Measurements from ENCODE around the gene LAMC1.

Gene LAMC1

DNA sequence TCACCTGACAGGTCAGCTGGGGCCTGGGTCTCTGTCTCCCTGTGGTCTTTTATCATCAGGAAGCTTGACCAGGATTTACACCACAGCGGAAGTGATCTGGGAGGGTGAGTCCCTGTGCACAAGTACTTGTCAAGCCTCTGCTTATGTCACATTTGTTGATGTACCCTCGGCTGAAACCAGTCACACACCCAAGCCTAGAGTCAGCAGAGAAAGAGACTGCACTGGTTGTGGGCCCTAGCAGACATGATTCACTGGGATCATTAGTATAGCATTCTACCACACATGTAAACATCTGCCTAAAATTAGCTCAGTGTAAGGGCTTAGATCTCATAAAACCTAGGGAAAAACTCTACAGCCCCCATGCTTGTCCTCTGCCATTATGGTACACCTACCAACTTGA is 83.5 kb downstream of the LAMC1 start:
- no peak for DNase-seq (ENCODE audit: low spot score)

- no peak for DNase-seq (ENCODE audit: low spot score)
These were observed 87.2 kb downstream of the LAMC1 start for GRCh38 chr1:183110326-183110880.

GRCh38 chr1:183114441-183114840 is 91.2 kb downstream of the LAMC1 start:
- no peak for DNase-seq (ENCODE audit: low spot score)

DNA sequence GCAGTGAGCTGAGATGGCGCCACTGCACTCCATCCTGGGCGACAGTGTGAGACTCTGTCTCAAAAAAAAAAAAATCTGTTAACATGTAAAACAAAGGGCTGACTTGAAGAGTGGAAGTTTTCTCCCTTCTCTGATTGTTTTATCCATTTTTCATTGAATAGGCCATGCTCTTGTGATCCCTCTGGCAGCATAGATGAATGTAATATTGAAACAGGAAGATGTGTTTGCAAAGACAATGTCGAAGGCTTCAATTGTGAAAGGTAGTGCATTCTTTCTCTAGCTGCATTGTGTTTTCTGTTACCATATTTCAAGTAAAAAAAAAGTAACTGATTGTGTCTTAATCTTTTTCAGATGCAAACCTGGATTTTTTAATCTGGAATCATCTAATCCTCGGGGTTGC is 93.2 kb downstream of the LAMC1 start:
- DNase-seq (ENCODE audit: low spot score) = no peak

DNA sequence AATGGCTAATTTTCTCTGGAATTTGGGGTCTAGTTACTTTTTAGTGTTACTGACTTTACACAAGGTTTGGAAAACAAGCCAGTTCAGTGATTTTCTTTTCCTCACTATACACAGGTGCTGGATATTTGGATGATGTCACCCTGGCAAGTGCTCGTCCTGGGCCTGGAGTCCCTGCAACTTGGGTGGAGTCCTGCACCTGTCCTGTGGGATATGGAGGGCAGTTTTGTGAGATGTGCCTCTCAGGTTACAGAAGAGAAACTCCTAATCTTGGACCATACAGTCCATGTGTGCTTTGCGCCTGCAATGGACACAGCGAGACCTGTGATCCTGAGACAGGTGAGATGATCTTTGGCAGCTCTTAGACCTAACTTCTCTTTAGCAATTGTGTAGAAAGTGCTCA is 98.4 kb downstream of the LAMC1 start:
- DNase-seq (ENCODE audit: low spot score) = no peak

DNA sequence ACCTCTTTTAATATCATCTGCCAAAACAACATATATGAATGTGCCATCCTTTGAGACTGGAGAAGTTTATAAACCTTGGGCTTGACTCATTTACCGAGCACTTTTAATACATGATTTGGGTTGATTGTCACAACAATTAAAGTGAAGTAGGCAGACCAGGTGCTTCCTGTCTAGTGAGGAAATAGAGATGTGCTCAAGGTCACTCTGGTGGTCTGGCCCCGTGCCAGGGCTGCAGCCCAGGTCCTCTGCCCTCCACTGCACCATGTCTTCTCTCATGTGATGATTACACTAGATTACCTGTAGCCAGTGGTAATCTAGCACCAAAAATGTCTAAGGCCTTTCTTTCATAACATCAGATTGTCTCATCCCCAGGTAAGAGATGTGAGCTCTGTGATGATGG is 101.0 kb downstream of the LAMC1 start:
- DNase-seq (ENCODE audit: low spot score) = no peak

DNA sequence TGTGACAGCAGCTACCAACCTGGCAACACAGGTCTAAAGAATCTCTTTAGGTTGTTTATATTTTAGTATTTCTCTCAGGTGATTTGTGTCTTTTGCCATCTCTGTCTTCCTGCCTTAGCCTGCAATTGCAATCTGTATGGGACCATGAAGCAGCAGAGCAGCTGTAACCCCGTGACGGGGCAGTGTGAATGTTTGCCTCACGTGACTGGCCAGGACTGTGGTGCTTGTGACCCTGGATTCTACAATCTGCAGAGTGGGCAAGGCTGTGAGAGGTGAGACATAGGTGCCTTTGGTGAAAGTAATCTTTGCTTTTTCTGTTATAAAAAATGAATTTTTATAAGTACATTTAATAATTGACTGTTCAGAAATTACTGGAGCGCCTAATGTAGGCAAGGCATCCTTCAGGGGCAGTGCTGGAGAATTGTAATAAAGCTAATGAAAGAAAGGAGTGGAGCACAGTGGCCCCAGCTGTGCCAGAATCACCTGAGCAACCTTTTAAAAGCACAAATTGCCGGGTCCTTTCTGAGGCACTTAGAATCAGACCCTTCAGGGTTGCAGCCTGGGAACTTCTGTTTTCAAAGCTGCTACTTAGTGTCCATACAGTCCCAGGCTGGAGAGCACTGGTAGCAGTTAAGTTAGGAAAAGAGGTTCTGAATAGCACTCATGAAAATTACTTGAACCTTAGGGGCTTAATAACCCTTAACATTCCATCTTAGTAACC is 102.2 kb downstream of the LAMC1 start:
- no peak for DNase-seq (ENCODE audit: low spot score)

DNA sequence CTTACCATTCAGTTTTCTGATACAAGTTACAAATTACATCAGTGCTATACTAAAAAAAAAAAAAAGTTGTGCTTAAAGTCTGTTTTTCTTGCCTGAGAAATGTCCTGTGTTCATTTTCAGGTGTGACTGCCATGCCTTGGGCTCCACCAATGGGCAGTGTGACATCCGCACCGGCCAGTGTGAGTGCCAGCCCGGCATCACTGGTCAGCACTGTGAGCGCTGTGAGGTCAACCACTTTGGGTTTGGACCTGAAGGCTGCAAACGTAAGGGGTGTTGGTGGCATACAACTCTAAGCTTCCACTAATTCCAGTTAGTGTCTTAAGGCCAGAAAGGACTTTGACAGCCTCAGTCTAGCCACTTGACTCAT is 102.8 kb downstream of the LAMC1 start:
- no peak for DNase-seq (ENCODE audit: low spot score)

DNA sequence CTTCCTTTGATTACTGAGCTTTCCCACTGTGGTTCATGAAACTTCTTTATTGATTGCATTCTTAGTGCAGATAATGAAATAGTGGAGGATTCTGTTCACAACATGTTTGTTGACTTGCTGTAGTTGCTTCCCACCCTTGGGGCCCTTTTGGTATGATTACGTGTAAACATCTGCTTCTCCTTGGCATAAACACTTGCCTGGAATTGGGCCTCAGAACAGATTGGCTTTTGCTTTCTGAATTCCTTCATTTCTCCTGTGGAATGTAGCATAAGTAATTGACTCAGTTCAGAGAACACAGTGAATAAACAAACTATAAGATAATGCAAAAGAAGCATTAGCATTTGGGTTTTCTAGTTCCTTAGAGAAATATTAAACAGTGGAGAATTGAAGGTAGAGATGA is 103.3 kb downstream of the LAMC1 start:
- no peak for DNase-seq (ENCODE audit: low spot score)

DNA sequence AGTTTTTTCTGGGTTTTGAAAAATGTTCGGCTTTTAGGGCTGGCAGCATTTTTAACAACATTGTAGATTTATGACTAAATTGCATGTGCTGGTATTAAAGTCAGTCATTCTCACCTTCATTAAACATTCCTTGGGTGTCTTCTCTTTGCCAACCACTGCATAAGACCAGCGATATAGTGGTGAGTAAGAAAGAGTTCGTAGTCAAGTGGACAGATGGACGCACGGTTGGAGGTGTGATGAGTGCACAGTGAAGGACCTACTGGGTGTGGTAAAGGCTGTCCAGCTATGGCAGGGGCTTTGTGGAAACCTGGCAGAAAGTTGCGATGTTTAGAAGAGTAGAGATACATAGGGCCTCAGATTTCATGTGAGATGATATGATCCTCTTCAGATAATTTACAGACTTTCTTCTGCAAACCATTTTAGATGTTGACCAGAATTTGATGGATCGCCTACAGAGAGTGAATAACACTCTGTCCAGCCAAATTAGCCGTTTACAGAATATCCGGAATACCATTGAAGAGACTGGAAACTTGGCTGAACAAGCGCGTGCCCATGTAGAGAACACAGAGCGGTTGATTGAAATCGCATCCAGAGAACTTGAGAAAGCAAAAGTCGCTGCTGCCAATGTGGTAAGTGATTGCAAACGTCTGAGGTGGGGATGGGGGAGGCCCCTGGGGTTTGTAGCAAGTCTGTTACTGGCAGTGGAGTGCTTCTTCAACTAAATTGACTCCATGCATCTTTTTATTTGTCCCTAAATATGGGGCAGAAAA is 106.9 kb downstream of the LAMC1 start:
- no peak for DNase-seq (ENCODE audit: low spot score)

GRCh38 chr1:183131166-183131565 is 107.9 kb downstream of the LAMC1 start:
- no peak for DNase-seq (ENCODE audit: low spot score)

DNA sequence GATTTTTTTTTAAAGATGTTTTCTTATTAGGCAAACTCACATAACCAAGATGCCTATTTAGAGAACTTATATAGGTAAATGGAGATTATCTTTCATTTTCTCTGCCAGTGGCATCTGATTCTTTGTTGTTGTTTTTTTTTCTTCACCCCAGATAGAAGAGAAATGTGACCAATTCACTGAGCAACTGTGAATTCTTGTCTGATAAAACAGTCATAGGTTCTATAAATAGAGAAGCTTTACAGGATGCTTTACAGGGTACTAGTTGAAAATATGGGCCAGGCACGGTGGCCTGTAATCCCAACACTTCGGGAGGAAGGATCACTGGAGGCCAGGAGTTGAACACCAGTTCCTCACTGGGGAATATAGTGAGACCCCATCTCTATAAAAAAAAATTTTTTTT is 112.1 kb downstream of the LAMC1 start:
- DNase-seq (ENCODE audit: low spot score) = no peak

DNA sequence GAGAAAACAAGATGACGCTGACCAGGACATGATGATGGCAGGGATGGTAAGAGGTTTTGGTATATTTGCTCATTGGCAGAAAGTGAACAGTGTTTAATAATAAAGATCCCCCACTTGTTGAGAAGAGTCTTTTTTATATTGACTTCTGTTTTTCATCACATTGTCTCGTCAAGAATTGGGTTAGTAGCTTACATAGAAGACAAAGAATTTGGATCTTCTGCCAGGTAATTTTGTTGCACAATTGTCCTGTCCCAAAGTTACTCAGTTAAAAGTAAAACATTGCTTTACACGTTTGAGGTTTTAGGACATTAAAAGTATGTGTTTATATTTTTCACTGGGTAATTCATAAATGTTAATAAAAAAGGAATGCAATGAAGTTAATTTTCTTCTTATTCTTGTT is 114.6 kb downstream of the LAMC1 start:
- no peak for DNase-seq (ENCODE audit: low spot score)

DNA sequence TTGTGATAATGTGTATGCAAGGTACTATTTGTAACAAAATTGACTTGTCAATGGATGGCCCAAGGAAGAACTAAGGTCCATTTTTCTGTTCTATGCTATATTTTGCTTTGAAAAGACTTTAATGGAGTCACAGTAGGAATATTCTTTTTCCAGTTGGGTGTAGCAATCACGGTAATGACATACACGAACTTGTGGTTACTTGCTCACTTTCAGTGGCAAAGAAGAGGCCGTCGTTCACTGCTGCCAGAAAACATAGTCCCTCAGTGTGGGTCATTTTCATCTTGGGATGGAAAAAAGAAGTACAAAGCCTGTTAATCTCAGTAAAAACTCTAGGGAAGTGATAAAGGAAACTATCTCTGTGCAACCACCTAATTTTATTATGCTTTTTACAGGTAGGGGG is 115.1 kb downstream of the LAMC1 start:
- no peak for DNase-seq (ENCODE audit: low spot score)

DNA sequence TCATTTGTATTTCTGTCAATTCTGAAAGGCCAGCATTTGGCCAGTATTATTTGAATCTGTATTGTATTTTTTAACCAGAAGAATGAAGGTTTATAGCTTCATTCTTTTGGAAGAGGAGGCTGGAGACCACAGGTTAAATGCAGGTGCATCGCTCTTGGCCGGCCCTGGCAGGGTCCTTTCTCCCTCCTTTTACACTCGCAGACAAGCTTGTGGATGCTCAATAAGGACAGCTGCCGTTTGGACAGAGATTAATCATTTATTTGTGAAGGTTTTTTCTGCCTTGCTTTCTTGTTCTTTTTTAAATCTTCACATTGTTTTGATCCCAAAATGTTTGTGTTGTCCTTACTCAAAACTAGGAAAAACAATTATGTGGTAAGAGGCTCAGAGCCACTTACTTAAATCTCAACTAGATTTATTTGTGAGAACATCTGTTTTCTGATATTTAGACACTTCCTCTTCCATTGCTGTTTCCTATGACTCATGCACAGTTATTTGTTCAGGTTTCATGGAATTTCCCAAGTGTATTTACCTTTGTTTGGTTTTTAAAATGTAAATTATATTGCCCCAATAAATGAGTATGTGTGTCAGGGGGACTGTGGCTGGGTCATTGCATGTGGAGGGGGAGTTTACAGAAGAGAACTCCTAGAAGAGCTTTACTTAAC is 116.2 kb downstream of the LAMC1 start:
- no peak for DNase-seq (ENCODE audit: low spot score)

- no peak for DNase-seq (ENCODE audit: low spot score)
These were observed 117.4 kb downstream of the LAMC1 start for GRCh38 chr1:183140633-183141032.

DNA sequence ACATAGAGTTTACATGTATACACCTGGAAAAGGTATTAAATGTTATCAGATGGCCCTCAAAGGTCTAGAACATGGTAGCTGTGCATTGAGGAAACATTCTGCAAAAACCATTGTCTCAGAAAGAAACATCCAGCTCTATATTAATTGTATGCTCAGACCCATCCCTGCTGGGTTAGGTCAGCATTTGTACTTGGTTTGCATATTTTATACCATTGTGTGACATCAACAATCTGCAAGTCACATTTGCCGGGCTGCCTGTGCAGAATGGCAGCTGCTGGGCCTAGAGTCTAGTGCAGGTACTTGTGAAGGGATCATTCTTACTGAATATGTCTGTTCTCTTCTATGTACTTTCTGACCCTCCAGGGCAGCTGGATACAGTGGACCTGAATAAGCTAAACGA is 119.0 kb downstream of the LAMC1 start:
- no peak for DNase-seq (ENCODE audit: low spot score)

GRCh38 chr1:183143576-183144315 is 120.5 kb downstream of the LAMC1 start:
- DNase-seq (ENCODE audit: low spot score) = no peak

GRCh38 chr1:183144752-183145151 is 121.5 kb downstream of the LAMC1 start:
- DNase-seq (ENCODE audit: low spot score) = no peak

DNA sequence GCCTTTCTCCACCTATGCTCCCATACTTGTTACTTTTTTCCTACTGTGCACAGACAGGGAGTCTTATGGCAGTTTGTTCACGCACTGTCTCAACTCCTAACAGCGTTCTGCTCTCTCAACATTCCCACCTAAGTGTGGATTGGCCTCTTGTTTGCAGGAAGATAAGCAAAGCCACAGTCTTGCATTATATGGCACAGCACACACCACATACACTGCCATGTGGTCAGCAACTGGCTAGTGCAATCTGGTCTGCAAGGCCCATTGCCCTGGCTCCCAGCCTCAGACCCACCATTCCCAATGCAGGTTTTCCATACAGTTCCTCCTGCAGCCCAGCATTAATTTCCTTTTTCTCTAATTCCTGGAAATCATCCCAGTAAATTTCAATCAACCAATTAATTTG is 124.5 kb downstream of the LAMC1 start:
- no peak for DNase-seq (ENCODE audit: low spot score)

DNA sequence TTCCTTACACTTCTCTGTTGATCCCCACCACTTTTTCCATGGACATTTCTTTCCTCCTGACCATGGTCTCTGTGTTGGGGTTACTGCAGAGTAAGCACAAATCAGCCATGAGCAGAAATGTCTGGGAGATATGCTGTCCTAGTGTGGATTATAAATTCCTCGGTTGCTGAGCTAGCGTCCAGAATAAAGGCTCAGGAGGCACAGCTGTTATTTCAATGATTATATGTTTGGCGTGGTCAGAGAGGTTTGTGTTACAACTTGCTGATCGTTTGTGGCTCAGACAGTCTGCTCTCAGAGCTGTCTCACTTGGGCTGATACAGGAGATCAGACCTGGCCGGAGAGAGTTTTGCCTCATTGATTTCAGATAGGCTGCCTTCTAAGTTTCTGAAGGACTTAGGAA is 125.4 kb downstream of the LAMC1 start:
- no peak for DNase-seq (ENCODE audit: low spot score)

DNA sequence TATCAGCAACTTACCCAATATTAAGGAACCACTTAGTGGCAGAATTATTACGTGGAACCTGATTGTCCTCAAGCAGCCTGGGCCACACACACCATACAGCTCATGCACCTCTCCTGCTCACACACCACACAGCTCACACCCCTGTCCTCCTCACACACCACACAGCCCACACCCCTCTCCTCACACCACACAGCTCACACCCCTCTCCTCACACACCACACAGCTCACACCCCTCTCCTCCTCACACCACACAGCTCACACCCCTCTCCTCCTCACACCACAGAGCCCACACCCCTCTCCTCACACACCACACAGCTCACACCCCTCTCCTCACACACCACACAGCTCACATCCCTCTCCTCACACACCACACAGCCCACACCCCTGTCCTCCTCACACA is 126.1 kb downstream of the LAMC1 start:
- no peak for DNase-seq (ENCODE audit: low spot score)
